ENCODE measurements around the gene KIF9.
"Not testable (repeated sequence)": the region's sequence is repeated elsewhere in the genome, so short reads cannot be mapped to it uniquely, and the experiment has no call there.

KIF9 gene

DNA sequence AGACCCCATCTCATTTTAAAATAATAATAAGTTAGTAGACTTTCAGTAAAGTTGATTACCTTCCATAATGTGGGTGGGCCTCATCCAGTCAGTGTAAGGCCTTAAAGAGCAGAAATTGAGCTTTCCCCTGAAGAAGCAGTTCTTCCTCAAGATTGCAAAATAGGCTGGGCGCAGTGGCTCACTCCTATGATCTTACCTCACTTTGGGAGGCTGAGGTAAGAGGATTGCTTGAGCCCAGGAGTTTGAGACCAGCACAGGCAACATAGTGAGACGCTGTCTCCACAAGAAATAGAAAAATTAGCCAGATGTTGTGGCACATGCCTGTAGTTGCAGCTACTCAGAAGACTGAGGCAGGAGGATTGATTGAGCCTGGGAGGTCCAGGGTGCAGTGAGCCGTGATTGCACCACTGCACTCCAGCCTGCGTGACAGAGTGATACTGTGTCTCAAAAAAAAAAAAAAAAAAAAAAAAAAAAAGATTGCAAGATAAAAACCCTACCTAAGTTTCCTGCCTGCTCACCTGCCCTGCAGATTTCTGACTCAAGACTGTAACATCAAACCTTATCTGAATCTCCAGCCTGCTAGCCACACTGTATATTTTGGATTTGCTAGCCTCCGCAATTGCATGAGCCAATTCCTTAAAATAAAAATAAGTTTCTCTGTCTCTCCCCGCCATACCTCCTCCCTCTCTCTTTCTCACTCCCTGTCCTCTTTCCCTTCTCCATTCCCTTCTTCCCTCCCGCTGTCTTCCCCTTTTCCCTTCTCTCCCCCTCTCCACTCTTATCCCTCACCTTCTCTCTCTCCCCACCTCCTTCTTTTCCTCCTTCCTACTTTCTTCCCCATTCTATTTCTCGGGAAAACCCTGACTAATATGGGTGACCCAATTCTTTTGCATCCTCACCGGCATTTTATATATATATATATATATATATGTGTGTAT is 17.1 kb upstream of the KIF9 start:
- Mint-ChIP-seq H3K4me3 (no peak overlapping the region), H3K27ac (no peak overlapping the region), H3K9me3 (no peaks in the 10 kb centered on the region), H3K36me3 (ENCODE audit: low read depth) (peaks cover 59% of the 10 kb centered on the region), H3K4me1 (ENCODE audit: low read depth) (peaks cover 43% of the 10 kb centered on the region), H3K27me3 (no peaks in the 10 kb centered on the region)

DNA sequence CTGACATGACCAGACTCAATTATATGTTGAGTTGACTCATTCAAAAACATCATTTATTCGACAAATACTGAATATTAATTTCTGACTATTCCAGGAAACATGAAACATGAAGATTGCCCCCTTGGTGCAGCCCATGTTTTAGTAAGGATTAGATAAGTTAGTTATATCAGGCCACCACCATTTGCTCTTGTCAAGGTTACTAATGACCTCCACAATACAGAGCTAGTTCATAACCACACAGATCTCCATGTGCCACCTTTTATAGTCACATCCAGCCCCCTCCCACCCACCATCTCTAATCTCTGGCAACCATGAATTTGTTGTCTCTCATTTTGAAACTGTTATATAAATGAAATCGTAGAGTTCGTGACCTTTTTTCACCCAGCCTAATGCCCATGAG is 15.8 kb upstream of the KIF9 start:
- peaks cover 64% of the 10 kb centered on the region for H3K36me3 Mint-ChIP-seq (ENCODE audit: low read depth)
- H3K4me3 Mint-ChIP-seq, result no peak overlapping the region
- H3K9me3 Mint-ChIP-seq, result no peaks in the 10 kb centered on the region
- peaks cover 49% of the 10 kb centered on the region for H3K4me1 Mint-ChIP-seq (ENCODE audit: low read depth)
- H3K27me3 Mint-ChIP-seq, result no peaks in the 10 kb centered on the region
- no peak overlapping the region for H3K27ac Mint-ChIP-seq

DNA sequence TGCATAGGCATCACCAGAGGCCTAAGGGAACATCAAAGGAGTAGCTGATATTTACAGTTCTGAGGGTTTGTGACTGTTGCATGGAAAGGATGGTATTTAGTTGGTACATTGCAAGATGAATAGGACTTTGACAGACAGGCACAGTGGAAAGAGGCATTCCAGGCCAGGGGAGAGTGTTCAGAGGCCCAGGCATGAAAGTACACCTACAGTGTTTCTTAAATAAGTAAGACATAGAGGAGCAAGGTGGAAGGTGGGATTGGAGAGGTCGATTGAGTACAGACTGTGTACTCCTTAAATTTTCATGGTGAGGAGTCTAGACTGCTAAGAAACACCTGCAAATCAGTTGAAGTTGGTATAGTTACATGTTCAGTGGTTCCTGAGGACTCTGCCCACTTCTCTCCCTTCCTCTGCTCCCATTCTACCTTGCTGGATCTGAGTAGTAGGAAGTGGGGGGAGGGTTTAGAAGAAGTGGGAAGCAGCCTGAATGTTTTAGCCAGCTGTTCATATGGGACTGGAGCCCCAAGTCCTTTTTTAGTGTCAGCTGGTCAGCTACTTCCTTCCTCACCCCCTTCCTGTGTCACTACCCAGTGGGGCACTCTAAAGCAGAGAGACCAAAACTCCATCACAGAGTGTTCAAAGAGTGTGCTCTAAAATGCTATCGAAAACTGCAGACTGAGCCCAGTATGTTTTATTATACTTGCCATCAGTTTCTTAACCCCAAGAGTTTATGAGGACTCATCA is 14.1 kb upstream of the KIF9 start:
- H3K27me3 Mint-ChIP-seq, result no peaks in the 10 kb centered on the region
- no peaks in the 10 kb centered on the region for H3K9me3 Mint-ChIP-seq
- H3K4me1 Mint-ChIP-seq (ENCODE audit: low read depth), result peaks cover 45% of the 10 kb centered on the region
- peaks cover 51% of the 10 kb centered on the region for H3K36me3 Mint-ChIP-seq (ENCODE audit: low read depth)
- H3K27ac Mint-ChIP-seq, result no peak overlapping the region
- no peak overlapping the region for H3K4me3 Mint-ChIP-seq

DNA sequence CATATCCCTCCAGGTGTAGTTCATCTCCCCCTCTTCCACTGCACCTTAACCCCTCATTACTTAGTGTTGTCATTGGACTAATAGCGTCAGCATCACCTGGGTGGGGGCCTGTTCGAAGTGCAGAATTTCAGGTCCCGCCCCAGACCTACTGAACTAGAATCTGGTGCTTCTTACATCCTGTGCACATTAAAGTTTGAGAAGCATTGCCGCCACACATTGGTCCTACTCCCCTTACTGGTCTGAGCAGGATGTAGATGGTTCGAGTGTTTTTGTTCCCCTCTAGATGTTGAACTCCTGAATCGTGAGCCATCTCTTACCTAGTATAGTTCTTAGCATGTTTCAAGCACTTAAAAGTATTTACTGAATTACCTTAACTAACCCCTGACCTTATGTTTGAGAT is 13.4 kb upstream of the KIF9 start:
- Mint-ChIP-seq H3K4me1 (ENCODE audit: low read depth) (peaks cover 48% of the 10 kb centered on the region), H3K27ac (no peak overlapping the region), H3K27me3 (no peaks in the 10 kb centered on the region), H3K36me3 (ENCODE audit: low read depth) (peaks cover 49% of the 10 kb centered on the region), H3K9me3 (no peaks in the 10 kb centered on the region), H3K4me3 (no peak overlapping the region)

DNA sequence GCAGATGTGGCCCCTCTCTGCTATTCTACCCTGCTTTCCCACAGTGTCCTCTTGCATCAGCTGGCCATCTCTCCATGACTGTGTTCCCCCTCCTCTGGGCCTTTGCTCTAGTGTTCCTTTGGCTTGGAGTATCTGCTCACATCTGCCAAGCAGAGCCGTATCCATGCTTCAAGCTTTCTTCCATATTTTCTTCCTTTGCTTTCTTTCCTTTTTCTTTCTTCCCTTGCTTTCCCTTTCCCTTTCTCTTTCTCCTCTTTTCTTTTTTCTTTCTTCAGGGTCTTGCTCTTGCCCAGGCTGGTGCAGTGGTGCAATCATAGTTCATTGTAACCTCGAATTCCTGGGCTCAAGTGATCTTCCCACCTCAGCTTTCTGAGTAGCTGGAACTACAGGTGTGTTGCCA is 12.7 kb upstream of the KIF9 start:
- H3K36me3 Mint-ChIP-seq (ENCODE audit: low read depth), result peaks cover 52% of the 10 kb centered on the region
- H3K4me3 Mint-ChIP-seq, result no peak overlapping the region
- no peaks in the 10 kb centered on the region for H3K27me3 Mint-ChIP-seq
- no peak overlapping the region for H3K27ac Mint-ChIP-seq
- H3K4me1 Mint-ChIP-seq (ENCODE audit: low read depth), result peaks cover 54% of the 10 kb centered on the region
- no peaks in the 10 kb centered on the region for H3K9me3 Mint-ChIP-seq

DNA sequence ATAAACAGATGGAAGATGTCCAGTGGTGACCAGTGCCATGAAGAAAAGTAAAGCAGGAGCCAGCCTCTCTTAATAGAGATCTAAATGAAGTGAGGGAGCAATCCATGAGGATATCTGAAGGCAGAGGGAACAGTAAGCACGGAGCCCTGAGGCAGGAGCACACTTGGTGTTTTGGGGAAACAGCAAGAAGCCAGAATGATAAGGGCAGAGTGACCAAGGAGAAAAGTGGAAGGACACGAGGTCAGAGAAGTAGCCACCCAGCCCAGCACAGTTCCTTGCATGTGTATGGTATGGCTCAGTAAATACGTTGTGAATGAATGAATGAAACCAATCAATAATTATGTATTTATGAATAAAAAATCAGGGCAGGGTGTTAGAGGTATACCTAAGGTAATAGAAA is 11.8 kb upstream of the KIF9 start:
- H3K27me3 Mint-ChIP-seq, result no peaks in the 10 kb centered on the region
- H3K27ac Mint-ChIP-seq, result no peak overlapping the region
- H3K36me3 Mint-ChIP-seq (ENCODE audit: low read depth), result peaks cover 60% of the 10 kb centered on the region
- peaks cover 54% of the 10 kb centered on the region for H3K4me1 Mint-ChIP-seq (ENCODE audit: low read depth)
- no peaks in the 10 kb centered on the region for H3K9me3 Mint-ChIP-seq
- no peak overlapping the region for H3K4me3 Mint-ChIP-seq

DNA sequence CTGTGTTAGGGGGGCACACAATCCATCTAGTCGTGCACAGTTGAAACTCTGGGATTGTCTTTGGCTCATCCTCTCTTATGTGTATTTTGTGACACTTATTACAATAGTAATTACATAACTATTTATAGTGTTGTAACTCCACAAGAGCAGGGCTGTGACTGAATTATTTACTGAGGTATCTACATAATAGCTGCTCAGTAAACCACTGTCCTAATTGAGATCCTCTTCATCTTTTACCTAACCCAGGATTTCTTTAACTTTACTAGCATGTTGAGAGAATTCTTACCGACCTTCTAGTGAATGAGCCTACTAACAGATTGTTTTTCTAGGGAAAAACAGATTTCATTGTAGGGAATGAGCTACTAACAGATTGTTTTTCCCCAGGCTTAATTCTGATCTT is 11.2 kb upstream of the KIF9 start:
- Mint-ChIP-seq H3K9me3 (no peaks in the 10 kb centered on the region), H3K4me3 (no peak overlapping the region), H3K4me1 (ENCODE audit: low read depth) (peaks cover 52% of the 10 kb centered on the region), H3K27ac (no peak overlapping the region), H3K27me3 (no peaks in the 10 kb centered on the region), H3K36me3 (ENCODE audit: low read depth) (peaks cover 62% of the 10 kb centered on the region)

DNA sequence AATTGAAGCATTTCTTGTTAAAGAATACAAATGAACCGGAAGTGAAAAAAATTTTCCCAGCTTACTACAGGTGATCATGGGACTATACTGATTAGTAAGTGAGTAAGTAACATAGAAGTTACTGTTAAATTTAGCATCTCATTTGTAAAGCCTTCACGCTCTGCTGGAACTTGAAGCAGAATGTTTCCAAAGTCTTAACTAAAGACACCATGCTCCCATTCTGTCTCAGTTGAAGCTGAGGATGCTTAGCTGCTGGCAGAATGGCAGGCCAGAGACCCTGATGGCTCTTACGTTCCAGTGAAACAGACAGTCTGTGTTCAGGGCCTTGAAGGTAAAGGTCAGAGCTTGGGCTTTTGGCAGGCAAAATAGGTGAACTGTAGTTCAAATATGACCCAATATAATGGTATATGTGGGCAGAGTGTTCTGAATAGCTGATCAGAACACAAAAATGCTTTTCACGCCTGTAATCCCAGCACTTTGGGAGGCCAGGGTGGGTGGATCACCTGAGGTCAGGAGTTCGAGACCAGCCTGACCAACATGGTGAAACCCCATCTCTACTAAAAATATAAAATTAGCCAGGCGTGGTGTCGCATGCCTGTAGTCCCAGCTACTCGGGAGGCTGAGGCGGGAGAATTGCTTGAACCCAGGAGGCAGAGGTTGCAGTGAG is 9.3 kb upstream of the KIF9 start:
- not testable (repeated sequence) for H3K27ac Mint-ChIP-seq, H3K9me3 Mint-ChIP-seq, H3K4me3 Mint-ChIP-seq, H3K27me3 Mint-ChIP-seq
- Mint-ChIP-seq H3K36me3 (ENCODE audit: low read depth) (peaks cover 60% of the 10 kb centered on the region), H3K4me1 (ENCODE audit: low read depth) (peaks cover 40% of the 10 kb centered on the region)

DNA sequence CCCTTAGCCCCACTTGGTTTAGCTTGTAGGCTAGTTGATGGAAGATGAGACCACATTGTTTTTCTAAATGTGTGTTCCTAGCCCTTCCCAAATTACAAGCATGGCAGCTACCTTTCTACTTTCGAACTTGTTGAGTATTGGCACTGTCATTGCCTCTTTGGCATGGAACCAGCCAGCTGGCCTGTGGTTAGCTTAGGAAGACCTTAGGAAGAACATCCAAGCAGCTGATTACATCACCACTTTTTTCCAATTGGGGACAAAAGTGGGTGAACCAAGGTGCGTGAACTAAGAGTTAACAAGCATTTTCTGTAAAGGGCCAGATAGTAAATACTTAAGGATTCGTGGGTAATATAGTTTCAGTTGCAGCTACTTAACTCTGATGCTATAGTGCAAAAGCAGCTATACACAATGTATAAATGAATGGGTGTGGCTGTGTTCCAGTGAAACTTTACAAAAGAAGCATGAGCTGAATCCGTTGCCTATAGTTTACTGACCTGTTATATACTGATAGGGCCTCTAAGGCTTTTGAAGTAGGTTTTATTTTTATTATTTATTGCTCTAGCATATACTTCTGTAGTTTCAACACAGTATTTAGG is 8.7 kb upstream of the KIF9 start:
- no peaks in the 10 kb centered on the region for H3K9me3 Mint-ChIP-seq
- peaks cover 41% of the 10 kb centered on the region for H3K4me1 Mint-ChIP-seq (ENCODE audit: low read depth)
- no peaks in the 10 kb centered on the region for H3K27me3 Mint-ChIP-seq
- H3K27ac Mint-ChIP-seq, result no peak overlapping the region
- no peak overlapping the region for H3K4me3 Mint-ChIP-seq
- peaks cover 63% of the 10 kb centered on the region for H3K36me3 Mint-ChIP-seq (ENCODE audit: low read depth)

DNA sequence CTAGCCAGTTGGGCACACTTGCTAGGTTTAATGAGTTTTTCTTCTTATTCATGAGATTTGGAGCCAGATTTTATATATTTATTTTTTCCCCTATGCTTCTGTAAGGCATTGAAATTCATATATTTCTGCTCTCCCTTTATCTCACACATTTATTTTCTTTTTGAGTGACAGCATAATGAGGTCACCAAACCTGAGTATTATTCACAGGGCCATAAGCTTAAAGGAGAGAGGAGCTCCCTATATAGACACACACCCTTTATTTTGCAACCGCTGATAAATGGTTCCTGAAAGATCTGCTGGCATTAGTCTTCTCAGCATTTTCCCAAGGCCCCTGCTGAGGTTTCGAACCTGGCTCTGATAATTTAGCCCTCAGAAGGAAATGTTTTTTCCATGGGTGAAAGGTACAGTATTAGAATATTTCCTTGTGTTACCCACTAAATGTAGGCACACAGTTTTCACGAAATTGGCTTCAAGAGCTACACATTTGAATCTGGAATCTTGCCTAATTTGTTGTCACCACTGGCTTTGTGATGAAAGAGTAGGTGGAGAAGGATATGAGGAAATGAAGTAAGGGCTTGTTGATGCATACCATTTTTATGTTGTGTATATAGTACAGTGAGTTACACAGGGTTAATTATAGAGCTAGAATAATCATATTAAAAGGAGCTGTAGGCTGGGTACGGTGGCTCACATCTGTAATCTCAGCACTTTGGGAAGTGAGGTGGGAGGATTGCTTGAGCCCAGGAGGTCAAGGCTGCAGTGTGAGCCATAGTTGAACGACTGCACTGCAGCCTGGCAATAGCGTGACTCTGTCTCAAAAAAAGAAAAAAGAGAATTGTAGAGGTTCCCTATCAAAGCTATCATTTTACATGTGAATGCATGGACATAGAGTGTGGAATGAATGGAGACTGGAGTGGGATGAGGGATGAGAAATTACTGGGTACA is 6.6 kb upstream of the KIF9 start:
- Mint-ChIP-seq H3K27ac (no peak overlapping the region), H3K36me3 (ENCODE audit: low read depth) (peaks cover 72% of the 10 kb centered on the region), H3K27me3 (no peaks in the 10 kb centered on the region), H3K9me3 (no peaks in the 10 kb centered on the region), H3K4me3 (no peak overlapping the region), H3K4me1 (ENCODE audit: low read depth) (peaks cover 45% of the 10 kb centered on the region)

DNA sequence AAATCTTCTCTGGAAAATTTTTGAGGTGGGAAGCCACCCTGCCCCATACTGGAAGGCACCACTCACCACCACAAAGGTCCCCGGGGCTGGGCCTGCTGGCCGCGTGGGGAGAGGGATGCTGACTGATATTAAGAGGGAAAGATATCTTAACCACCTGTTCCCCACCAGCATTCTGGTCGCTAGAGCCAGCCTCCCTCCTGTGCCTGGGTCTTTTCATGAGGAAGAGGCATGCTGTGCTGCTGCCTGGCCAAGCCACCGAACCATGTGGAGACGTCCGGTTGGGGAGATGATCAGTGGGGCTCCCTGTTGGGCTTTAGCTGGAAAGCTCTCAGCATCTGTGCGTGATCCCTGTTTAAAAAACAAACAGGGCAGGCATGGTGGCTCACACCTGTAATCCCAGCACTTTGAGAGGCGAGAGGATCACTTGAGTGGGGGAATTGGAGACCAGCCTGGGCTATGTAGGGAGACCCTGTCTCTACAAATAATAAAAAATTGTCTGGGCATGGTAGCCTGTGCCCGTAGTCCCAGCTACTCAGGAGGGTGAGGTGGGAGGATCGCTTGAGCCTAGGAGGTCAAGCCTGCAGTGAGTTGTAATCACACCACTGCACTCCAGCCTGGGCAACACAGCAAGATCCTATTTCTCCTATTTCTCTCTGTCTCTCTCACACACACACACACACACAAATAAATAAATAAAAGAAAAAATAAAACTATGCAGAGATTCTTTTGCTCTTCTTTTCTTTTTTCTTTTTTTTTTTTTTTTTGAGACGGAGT is 1.2 kb upstream of the KIF9 start:
- peak overlapping the region; percentile 98 for H3K4me3 Mint-ChIP-seq
- peak overlapping the region; percentile 98 for H3K27ac Mint-ChIP-seq
- H3K4me1 Mint-ChIP-seq (ENCODE audit: low read depth), result peaks cover 49% of the 10 kb centered on the region
- peaks cover 39% of the 10 kb centered on the region for H3K36me3 Mint-ChIP-seq (ENCODE audit: low read depth)
- no peaks in the 10 kb centered on the region for H3K9me3 Mint-ChIP-seq
- no peaks in the 10 kb centered on the region for H3K27me3 Mint-ChIP-seq

DNA sequence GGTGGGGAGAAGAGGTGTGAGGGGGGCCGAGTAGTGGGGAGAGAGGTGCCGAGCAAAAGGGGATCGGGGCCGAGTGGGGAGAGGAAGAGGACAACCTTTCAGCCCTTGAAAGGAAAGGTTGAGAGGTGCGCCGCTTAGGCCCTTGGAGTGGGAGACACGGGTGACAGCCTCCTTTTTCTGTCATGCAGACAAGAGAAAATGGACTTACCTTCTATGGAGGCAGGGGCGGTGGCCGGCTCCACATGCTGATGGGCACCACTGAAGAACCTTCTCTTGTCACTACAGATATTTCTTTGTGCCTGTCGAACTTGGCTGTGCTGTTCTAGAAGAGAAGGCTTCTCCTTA is 566 bp upstream of the KIF9 start:
- H3K36me3 Mint-ChIP-seq (ENCODE audit: low read depth), result peaks cover 33% of the 10 kb centered on the region

DNA sequence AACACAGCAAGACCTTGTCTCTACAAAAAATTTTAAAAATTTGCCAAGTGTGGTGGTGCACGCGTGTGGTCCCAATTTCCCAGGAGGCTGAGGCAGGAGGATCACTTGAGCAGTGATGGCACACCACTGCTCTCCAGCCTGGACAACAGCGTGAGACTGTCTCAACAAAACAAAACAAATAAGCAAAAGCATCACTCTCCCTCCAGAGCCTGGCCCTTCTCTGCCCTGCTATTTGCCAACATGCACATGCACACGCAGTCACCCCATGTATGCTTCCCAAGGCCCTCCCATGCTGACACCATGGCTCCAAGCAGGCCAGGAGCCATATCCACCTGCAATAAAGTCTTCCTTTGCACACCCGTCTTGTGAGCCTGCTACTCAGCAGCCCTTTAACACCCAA is 2.1 kb downstream of the KIF9 start:
- Mint-ChIP-seq H3K27ac (no peak overlapping the region), H3K36me3 (ENCODE audit: low read depth) (peaks cover 15% of the 10 kb centered on the region), H3K4me1 (ENCODE audit: low read depth) (peaks cover 33% of the 10 kb centered on the region), H3K27me3 (no peaks in the 10 kb centered on the region), H3K4me3 (no peak overlapping the region), H3K9me3 (no peaks in the 10 kb centered on the region)

More for the DNA sequence above, 566 bp upstream of the KIF9 start:
- Mint-ChIP-seq H3K4me1 (ENCODE audit: low read depth) (peaks cover 49% of the 10 kb centered on the region), H3K4me3 (peak overlapping the region; percentile 98), H3K9me3 (no peaks in the 10 kb centered on the region), H3K27me3 (no peaks in the 10 kb centered on the region), H3K27ac (peak overlapping the region; percentile 98)

Measured in stimulated activated naive CD8-positive, alpha-beta T cell treated with anti-CD3 and anti-CD28 coated beads, Interleukin-15, Interleukin-2, amounts not matched to agents 100 ng/mL and 50 ng/mL, for 24 hours (primary cell).